Measurements from ENCODE around the gene WWOX. TPM values are rescaled to one million over a fixed set of nuclear protein-coding genes. Genes with fewer than 3 reads are reported as not detected.
A peak's percentile ranks its signal among the peaks of the same experiment; 100 is the strongest.

The WWOX gene
- total and polyA plus RNA-seq, 10 donors: 5.9 to 90.3 (median 26.4) TPM

- no peaks in the 10 kb centered on the region for H3K4me1 ChIP-seq
- H3K36me3 ChIP-seq: no peaks in the 10 kb centered on the region
- 88 to 99% (median 97%) methylated on average over 8 of the region's 8 CpGs for WGBS, 5 donors
- no peaks in the 10 kb centered on the region for H3K9me3 ChIP-seq
- intact Hi-C loops (cut with DNase I; ENCODE audit: low total_unique reads): no loop called here
- no peaks in the 10 kb centered on the region for H3K27me3 ChIP-seq (replicated peaks in 1 of 7)
- no peak overlapping the region for H3K4me3 ChIP-seq
- no peak overlapping the region for H3K27ac ChIP-seq
- TF ChIP-seq CTCF (IDR thresholded peaks at IDR 0.05 in 8 of 11, conservative IDR thresholded peaks at IDR 0.05 in 3 of 11) (no peak), POLR2A (IDR thresholded peaks at IDR 0.05) (no peak), POLR2AphosphoS5 (IDR thresholded peaks at IDR 0.05) (no peak)
- no peak for DNase-seq
These were observed 691.6 kb downstream of the WWOX start for GRCh38 chr16:78791011-78791410.

- intact Hi-C loops (cut with DNase I; ENCODE audit: low total_unique reads): no loop called here
- Histone ChIP-seq H3K27me3 (replicated peaks in 1 of 7) (no peaks in the 10 kb centered on the region), H3K4me3 (no peak overlapping the region), H3K9me3 (no peaks in the 10 kb centered on the region), H3K36me3 (no peaks in the 10 kb centered on the region), H3K4me1 (no peaks in the 10 kb centered on the region), H3K27ac (no peak overlapping the region)
- TF ChIP-seq POLR2A (IDR thresholded peaks at IDR 0.05): no peak
- TF ChIP-seq CTCF (IDR thresholded peaks at IDR 0.05 in 8 of 11, conservative IDR thresholded peaks at IDR 0.05 in 3 of 11): no peak
- TF ChIP-seq POLR2AphosphoS5 (IDR thresholded peaks at IDR 0.05): no peak
- WGBS, 5 donors: 76 to 94% (median 92%) methylated on average over 6 to 7 of the region's 7 CpGs
- DNase-seq: no peak
These were observed 692.5 kb downstream of the WWOX start for GRCh38 chr16:78791926-78792325.

GRCh38 chr16:78792952-78793351 lies 693.5 kb downstream of the WWOX start:
- TF ChIP-seq POLR2A (IDR thresholded peaks at IDR 0.05) (no peak), CTCF (IDR thresholded peaks at IDR 0.05 in 8 of 11, conservative IDR thresholded peaks at IDR 0.05 in 3 of 11) (no peak), POLR2AphosphoS5 (IDR thresholded peaks at IDR 0.05) (no peak)
- intact Hi-C loops (cut with DNase I; ENCODE audit: low total_unique reads): no loop called here
- no peak overlapping the region for H3K4me3 ChIP-seq

GRCh38 chr16:78794581-78795250 lies 695.3 kb downstream of the WWOX start:
- TF ChIP-seq CTCF (IDR thresholded peaks at IDR 0.05 in 8 of 11, conservative IDR thresholded peaks at IDR 0.05 in 3 of 11) (no peak), POLR2AphosphoS5 (IDR thresholded peaks at IDR 0.05) (no peak), POLR2A (IDR thresholded peaks at IDR 0.05) (no peak)
- WGBS, 5 donors: 72 to 83% (median 76%) methylated on average over 6 of the region's 6 CpGs
- Histone ChIP-seq H3K27ac (peak overlapping the region in 1 of 8 donors; percentile 16), H3K36me3 (no peaks in the 10 kb centered on the region), H3K4me3 (no peak overlapping the region), H3K9me3 (no peaks in the 10 kb centered on the region), H3K4me1 (no peaks in the 10 kb centered on the region), H3K27me3 (replicated peaks in 1 of 7) (no peaks in the 10 kb centered on the region)
- intact Hi-C loops (cut with DNase I; ENCODE audit: low total_unique reads): no loop called here
- DNase-seq: no peak

More at GRCh38 chr16:78792952-78793351, 693.5 kb downstream of the WWOX start:
- H3K9me3 ChIP-seq: no peaks in the 10 kb centered on the region
- no peaks in the 10 kb centered on the region for H3K36me3 ChIP-seq
- WGBS, 5 donors: 93 to 96% (median 94%) methylated on average over 5 of the region's 5 CpGs
- no peak for DNase-seq
- H3K27me3 ChIP-seq (replicated peaks in 1 of 7): no peaks in the 10 kb centered on the region
- H3K4me1 ChIP-seq: no peaks in the 10 kb centered on the region
- no peak overlapping the region for H3K27ac ChIP-seq
